HS-5 (cell line): Measurements from ENCODE around the gene TMEM107.
A peak's percentile ranks its signal among the peaks of the same experiment; 100 is the strongest.

Experiments
- DNase-seq: peaks from one replicate; pipeline ENCODE4 v3.0.0-alpha.2; 2012; ENCODE audit warnings: low read depth

Gene TMEM107

DNA sequence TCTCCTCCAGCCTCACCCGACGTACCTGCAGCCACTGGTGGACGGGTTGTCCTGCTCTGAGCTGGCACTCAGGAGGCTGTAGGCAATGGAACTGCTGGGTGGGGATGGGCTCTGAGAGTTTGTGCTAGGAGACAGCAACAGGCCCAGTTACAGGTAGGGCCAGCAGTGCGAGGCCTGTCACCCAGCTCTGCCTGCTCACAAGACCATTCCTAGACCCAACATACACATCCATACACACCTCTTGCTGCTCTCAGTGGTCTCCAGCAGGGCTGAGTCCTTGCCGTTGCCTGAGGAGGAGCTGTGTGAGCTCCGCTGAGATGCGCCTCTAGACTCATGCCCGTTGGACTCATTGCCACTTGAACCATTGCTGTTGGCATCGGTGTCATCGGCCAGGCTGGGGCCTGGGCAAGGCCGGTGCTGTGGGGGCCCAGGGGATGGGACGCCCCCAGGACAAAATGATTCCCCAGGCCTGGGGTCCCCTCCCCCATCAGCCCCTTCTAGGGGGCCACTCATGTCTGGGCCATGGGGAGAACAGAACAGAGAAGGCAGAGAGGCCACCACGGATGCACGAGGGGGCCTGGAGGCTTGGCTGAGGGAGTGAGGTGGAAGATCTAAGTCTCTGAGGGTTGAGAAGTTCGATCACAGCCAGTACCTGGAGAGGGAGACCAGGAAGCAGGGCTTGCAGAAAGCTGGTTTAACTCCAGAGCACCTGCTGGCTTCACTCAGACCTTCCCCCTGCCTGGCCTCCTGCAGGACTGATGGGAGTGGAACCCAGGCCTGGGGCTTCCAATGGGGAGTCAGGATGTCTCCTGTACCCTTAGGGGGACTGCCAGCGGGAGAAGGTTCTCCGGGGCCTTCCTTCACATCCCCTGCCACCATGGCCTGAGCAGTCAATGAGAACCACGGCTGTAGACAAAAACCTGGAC, 25.7 kb downstream of the TMEM107 start:
- no peak for DNase-seq

DNA sequence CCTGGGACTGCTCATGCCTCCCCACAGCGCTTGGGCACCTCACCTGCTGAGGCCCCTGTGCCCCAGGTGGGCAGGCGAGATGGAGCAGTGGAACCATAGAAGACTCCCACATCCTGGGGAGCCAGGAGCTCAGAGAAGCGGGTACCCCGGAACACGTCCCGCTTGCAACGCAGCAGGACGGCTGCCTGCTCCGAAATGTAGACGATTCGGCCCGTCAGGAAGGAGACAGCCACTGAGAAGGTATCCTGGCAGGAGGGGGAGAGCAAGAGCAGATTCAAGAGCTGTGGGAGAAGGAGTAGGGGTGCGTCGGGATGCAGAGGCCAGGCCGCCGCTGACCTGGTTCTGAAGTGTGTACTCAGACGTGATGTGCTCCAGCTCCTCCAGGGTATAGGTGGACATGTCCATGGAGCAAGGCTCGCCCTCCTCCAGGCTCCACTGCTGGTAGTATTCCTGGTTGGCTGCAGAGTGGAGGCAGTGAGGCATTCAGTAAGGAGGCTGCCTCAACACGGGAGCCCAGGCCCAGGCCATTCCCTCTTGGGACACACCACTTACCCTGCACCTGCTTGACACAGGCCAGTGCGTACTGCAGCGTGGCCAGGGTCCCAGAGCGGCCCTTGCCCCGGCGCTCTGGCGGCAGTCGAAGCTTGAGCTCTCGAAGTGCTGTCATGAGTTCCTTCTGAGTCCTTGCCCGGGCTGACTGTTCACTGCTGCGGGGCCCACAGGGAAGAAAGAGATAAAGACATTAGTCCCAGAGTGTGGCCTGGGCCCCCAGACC, 26.6 kb downstream of the TMEM107 start:
- DNase-seq: no peak

DNA sequence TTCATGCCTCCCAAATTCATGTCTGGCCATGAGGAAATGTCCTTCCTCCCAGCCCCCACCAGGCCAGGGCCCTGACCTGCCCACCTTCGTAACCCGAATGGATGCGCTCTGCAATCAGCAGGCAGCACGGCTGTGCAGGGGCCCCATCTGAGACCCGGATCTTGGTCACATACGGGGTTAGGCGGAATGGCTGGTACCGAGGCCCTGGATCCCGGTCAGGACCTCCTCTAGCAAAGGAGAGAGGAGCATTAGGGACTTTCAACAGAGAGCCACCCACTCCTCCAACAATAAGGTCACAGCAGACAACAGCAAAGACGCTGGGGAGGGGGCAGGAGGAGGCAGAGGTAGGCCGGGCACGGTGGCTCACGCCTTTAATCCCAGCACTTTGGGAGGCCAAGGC, 27.6 kb downstream of the TMEM107 start:
- no peak for DNase-seq

DNA sequence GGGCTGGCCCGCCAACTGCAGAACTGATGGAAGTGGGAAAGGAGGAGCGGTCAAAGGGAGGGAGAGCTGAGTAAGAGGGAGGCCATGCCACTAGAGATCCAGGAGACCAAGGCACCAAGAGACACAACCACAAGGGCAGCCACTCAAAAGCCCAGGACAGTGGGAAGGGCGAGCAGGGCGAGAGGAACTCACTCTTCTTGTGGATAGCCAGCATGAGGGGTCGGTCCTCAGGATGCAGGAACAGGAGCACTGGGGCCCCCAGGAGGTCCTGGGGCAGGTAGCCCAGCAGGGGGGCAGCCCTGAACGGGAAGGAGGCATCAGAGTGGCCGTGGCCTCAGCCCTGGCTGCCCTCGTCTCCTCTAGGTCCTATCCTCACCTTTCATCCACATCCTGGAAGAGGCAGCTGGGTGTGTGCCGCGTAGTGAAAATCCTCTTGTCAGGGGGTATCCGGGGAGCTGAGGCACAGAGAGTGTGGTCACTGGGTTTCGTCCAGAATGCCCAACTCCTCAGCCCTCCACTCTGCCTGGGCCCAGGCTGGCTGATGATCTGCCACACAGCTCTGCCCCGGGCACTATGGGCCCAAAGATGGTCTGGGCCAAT, 28.3 kb downstream of the TMEM107 start:
- no peak for DNase-seq

DNA sequence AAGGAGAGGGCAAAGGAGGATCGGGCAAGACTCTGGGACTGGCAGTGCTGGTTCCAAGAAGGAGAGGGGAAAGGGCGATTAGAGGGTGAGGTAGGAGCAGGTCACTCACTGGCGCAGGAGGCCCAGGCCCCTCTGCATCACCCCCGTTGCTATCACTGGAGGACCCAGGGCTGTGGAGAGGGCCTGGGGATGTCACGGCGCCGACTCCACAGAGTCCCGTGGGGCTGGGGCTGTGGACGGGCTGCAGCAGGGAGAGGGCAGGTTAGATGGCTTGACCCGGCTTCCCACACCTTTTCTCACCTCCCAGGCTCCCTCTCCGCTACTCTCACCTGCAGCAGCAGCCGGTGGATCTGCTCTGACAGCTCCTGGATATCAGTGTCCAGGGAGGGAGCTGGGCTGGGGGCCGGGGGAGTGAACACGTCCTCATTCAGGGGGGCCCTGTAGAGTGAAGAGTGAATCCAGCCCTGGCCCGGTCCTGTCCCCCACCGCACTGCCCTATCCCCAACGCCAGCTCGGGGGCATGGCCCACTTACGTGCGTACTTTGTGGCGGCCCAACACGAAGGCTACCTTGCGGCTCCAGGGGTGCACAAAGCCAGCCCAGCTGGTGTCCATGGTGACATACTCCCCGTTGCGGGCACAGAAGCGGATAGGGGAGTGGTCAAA, 28.9 kb downstream of the TMEM107 start:
- no peak for DNase-seq

DNA sequence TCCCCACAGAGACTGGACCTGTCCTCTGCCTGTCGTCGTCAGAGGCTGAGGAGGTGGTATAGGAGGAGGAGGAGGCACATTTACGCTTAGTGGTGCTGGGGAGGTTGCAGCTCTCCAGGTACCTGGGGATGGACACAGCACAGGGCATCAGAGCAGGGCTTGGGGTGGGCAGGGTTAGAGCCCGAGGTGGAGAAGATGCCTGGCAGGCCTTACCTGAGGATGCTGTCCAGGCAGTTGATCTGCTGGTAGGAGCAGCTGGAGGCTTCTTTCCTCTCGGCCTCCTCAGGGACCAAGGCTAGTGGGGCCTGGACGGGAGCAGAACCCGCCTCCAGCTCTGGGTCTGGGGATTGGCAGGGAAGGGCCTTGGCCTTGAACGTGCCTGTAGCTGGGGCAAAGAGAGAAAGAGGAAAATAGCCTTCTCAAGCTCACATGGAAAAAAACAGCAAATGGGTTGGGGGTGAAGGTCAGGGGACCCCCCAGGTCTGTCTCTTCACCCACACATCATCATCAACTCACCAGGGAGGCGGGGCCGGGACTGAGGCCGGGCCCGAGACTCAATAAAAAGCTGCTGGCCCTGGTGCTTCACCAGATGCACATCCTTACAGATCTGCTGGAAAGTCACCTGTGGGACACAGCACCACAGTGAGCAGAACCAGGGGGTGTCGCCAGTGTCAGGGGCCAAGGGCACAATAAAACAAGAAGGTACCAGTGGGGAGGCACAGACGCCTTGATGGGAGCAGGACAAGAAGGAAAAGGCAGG, 29.6 kb downstream of the TMEM107 start:
- DNase-seq: no peak

DNA sequence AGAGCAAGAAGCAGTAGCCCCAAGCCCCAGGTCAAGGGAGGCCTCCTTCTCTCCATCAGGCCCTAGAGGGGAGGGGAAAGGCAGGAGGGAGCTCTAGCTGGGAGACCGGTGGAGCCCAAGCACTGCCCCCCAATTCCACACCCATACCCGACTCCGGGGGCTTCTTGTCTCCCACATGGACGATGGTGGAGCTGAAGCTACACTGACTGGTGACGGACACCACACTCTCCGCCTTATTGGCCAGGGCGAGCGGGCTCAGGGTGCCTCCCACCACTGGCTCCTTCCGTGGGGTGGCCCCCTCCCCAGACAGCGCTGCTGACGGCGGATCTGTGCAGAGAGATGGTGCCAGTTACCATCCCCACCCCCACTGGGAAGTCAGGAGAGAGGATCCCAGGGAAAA, 30.4 kb downstream of the TMEM107 start:
- DNase-seq: no peak

DNA sequence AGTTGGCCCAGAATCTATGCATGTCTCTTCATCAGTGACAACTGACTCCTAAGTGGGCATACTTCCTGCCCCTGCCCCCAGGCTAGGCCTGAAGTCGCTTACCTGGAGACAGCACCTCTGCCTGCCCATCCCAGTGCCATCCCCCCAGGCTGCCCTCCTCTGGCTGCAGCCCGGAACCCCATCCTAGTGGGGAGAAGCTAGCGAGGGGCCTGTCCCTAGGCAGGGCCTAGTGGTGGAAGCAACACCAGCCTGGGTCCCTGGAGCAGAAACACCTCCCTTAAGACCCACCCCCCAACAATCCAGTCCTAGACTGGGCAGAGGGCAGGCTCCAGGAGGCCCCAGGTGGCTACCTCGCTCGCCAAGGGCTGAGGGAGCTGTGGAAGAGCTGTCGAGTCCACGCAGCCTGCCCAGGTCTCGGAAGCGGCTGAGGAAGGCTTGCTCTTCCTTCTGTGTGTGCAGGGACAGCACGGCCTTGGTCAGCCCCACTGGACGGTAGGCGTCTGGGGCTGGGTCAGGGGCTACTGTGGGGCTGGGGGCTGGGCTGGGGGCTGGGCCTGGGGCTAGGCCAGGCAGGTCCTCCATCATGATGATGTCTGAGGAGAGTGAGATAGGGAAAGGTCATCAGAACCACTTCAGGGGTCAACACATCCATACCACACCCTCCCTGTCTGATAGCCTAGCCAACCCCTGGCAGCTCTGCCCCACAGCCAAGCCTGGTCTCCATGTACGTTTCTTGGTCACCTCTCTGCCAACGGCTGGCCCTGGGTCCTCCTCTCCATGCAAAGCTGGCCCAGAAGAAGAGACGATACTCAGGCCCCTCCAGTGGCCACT, 31.6 kb downstream of the TMEM107 start:
- no peak for DNase-seq

DNA sequence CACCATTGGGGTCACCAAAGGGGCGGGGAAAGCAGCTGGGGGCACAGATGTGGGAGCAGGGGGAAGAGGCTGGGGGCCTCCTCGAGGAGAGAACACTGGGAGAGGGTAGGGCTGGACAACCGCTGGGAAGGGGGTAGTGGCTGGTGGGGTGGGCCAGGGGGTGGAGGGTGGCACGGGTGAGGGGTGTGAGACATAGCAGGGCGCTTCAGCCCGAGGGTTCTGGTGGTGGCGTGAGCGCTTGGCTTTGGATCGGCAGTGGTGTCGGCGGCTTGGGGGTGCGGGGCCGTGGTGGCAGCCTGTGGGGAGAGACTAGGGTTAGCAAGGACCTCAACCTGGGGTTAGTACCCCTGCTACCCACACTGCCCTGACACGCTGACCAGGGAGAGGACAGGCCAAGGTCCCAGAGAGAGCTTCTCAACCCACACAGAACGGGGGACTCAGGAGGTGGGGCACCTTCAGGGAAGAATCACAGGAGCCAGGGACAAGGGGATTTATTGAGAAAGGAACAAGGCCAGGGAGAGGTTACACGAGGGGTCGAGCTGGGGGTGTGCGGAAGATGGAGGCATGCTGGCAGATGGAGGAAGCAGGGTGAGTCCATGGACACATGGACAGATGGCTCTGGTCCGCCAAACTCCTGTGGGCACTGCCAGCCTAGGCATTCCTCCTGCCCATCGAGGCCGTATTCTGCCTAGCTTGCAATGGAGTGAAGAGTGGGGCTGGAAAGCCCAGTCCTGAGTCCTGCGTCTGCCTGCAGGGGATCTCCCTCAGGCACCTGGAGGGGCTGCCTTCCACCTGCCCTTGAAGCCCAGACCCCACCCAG, 32.4 kb downstream of the TMEM107 start:
- no peak for DNase-seq

DNA sequence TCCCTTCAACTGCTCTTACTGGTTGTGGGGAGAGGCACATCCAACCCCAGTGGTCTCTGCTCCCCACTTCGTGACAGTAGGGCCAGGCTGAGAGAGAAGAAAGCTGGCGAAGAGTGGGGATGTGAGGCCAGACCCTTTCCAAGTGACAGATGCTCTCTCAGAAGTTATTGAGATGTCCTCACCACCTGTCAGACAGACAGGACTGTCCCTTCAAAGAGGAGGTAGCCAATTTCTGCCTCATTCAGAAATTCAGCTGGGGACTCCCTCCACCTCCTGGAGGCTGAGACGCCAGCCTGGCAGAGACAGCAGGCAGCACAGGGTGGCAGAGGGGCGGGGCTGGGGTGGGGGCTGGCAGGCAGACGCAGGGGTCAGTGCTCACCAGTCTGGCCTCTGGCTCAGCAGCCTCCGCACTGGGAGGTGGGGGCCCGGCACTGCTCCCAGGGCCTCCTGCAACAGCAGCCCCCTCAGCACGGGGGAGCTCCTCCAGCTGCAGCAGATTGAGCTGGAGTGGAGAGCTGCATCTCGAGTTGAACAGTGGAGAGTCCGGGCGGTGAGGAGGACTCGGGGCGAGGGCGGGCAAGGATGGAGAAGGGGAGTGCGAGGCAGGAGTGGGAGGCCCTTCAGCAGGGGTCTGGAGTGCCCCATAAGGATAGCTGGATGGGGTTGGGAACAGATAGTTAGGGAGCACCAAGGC, 33.1 kb downstream of the TMEM107 start:
- no peak for DNase-seq

DNA sequence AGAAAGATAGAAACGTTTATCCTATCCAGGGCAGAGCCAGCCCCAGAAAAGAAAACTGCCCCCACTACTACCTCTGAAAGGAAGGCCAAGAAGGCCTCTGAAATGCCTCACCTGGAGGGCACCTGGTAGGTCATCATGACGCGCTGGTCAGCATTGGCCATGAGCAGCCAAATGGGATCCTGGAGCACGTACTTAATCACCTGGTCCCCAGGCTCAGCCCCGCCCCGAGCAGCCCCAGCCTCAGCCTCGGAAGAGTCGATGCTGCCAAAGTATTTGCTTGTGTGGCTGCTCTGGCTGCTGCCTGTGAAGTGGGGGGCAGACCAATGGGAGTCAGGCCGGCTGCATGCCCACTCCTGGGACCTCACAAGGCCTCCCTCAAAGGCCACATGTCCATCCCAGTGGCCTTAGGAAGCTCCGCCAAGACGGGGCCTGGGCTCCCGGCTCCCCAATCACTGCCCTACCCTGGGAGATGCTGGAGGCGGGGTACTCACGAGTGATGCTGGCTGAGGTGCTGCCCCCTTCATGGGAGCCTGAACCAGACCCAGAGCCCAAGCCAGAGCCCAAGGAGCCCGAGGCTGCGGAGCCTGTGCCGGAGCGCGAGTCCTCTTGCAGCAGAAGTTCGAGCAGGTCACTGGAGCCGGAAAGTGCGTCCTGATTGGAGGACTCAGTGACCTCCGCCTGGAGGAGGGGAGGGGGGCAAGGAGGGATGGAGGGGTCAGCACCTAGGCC, 33.9 kb downstream of the TMEM107 start:
- DNase-seq: no peak

DNA sequence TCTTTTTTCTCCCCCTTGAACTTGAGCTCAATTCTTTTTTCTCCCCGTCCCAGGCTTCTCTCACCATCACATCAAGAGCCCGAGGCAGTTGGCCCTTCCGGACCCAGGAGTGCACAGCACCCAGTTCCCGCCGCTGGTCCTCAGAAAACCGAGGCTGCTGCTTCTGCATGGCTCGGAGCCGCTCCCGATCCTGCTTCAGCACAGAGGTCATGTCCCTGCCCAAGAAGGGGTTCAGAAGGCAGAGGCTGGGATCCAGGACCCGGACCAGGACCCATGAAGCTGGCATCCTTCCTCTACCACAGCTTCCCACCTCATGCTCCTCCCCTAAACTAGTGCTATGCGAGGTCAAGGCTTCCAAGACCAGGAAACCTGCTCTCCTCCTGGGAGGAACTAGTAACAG, 34.4 kb downstream of the TMEM107 start:
- DNase-seq: no peak

DNA sequence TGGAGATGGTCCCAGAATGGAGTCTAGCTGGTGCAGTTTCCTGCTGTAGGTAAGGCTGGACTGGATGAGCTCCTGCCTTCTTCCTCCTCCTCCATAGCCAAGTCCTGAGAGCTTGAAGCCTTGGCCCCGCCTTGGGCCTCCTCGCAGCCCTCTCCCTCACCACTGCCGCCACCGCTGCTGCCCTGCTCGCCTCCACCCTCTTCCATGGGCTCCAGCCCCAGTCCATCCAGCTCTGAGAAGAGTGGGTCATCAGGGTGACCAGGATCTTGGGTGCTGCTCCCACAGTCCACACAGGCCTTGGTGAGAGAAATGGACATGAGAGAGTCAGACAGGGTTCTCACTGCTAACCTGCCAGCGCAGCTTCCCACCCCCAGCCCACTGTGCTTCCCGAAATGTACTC, 35.1 kb downstream of the TMEM107 start:
- no peak for DNase-seq

DNA sequence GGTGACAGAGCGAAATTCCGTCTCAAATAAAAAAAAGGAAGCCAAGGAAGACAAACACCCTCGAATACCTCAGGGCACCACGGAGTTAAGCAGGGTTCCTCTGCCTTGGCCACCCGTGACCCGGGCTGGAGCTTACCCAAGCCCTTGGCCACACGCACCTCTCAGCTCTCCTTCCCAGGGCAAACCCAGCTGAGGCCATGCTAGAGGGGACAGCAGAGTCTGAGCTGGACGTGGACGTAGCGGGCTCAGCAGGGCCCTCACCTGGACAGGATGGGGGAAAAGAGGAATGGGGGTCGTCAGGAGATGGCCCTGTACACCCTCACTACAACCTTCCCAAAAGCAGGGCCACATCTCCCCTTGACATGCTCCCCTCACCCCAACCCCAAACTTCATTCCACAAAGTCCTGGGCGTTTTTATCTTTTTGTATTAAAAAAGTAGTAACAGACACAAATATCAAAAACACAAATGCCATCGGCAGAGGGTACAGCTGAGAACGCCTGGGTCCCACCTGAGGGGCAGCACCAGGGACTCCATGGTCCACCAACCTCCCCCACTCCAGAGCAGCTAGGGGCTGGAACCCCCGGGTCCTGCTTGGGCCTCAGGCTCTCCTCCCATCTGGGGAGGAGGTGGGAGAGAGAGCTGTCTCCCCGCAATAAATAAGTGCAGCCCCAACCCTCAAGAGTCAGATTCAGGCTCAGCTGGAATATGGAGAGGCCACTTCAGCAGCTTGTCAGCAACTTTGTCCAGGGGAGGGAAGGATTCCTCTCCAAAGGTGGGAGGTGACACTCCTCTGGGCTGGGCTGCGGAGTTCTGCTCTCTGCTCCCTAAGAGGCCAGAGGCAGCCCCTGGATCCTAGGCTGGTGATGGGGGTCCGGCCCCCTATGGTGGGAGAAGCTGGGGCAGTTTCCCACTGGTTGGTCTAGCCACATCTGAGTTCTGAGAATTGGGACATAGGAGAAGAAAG, 35.8 kb downstream of the TMEM107 start:
- no peak for DNase-seq

DNA sequence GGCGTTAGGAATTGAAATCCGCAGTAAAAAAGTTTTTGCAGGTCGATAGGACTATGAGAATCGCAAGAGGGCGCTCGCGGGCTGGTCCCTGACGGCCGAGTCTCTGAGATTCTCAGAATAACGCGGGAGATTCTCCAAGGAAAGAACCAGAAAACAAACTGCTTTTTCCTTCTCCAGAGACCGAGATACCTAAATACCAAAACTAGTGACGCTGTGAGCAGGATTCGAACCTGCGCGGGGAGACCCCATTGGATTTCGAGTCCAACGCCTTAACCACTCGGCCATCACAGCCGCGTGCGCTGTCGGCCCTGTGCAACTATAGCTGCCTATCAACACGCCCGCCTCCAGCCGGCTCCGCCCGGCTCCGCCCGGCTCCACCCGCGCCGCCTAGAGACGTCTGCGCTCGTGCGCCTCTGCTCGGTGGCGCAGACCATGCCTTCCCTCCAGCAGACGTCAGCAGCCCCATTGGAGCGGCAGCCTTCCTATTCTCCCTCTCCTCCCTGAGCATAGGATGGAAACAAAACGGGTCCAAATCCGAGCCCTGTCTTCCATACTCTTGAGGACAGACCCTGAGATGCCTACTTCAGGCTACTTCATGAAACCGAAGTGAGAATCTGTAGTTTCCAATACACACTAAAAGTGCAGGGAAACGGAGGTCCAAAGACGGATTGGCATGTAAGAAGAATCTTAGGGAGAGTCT, 37.4 kb downstream of the TMEM107 start:
- DNase-seq: peak; percentile 98

DNA sequence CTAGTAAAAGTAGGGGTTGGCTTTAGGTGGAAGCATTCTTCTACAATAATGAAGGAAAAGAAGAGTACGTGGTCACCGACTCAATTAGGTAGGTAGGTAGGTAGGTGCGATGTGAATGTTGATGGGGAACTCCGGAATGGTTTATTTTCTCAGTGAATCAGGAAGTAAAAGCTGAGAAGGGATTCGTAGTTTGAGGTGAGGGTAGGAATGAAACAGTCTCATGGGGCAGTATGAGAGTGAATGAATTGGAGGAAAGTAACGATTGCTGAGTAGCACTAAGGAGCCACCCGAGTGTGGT, 37.9 kb downstream of the TMEM107 start:
- no peak for DNase-seq
